ENCODE results near the gene RDH14. TPM values are rescaled to one million over a fixed set of nuclear protein-coding genes. Genes with fewer than 3 reads are reported as not detected.

Gene RDH14
- total RNA-seq, 4 donors from 2014 or later, result 11.8 to 24.4 (median 17.7) TPM

GRCh38 chr2:18505703-18506341, 54.6 kb downstream of the RDH14 start:
- Histone ChIP-seq H3K27ac (no peak overlapping the region), H3K4me3 (no peak overlapping the region), H3K36me3 (no peaks in the 10 kb centered on the region), H3K27me3 (no peaks in the 10 kb centered on the region), H3K4me1 (no peaks in the 10 kb centered on the region), H3K9me3 (no peaks in the 10 kb centered on the region)
- WGBS, 2 donors, result 46 to 56% methylated on average over 4 of the region's 4 CpGs
- no peak for TF ChIP-seq POLR2A (IDR thresholded peaks at IDR 0.05)
- no peak for TF ChIP-seq CTCF (IDR thresholded peaks at IDR 0.05)
- no peak for DNase-seq
- intact Hi-C loops (cut with DNase I), result no loop called here

Small RNA genes within 50 kb of the gene (small RNA-seq; reads per million reads assigned to genes)
- gene RNU6-1215P, result 0 reads per million in 4 donors

Other genes starting within 250 kb of the RDH14 start
- gene NT5C1B, start 28.9 kb upstream of the RDH14 start, total RNA-seq, result not detected